ENCODE data around the gene HTT.

DNA sequence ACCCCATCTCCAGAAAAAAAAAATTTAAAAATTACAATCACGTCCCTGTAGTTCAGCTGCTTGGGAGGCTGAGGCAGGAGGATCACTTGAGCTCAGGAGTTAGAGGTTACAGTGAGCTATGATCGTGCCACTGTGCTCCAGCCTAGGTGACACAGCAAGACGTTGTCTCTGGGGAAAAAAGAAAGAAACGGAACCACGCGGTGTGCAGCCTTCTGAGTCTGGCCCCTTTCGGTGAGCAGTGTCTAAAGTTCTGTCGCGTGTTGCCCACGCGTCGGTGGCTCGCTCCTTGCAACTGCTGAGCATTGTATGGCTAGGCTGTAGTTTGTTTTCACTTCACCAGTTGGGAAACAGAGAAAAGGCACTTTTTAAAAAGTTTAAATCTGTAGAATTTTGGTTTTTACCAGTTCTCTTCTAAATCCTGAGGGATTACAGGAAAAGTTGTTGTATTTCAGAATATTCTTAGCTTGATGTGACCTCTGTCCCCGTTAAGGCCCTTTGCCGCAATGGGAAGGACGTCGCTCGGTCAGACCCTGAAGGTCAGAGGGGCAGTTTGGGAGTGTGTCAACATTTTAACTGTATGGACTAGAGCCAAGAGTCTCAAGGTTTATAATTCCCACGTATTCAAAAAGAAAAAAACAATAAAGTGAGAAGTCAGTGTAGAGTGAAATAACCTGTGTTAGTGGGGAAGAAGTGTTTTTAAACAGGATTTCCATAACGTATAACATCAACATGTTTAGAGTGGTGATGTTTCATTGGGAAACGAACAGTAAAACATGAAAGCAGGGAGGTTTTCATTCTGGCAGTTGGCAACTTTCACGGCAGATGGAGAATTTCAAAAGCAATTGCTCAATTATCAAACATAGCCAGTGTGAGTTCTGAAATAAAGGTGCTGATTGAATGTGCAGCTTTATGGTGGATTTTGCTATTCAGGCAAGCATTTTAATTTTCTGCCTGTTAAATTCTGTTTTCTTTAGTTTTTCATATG, 128.6 kb downstream of the HTT start:
- TF ChIP-seq, protein P1, sequence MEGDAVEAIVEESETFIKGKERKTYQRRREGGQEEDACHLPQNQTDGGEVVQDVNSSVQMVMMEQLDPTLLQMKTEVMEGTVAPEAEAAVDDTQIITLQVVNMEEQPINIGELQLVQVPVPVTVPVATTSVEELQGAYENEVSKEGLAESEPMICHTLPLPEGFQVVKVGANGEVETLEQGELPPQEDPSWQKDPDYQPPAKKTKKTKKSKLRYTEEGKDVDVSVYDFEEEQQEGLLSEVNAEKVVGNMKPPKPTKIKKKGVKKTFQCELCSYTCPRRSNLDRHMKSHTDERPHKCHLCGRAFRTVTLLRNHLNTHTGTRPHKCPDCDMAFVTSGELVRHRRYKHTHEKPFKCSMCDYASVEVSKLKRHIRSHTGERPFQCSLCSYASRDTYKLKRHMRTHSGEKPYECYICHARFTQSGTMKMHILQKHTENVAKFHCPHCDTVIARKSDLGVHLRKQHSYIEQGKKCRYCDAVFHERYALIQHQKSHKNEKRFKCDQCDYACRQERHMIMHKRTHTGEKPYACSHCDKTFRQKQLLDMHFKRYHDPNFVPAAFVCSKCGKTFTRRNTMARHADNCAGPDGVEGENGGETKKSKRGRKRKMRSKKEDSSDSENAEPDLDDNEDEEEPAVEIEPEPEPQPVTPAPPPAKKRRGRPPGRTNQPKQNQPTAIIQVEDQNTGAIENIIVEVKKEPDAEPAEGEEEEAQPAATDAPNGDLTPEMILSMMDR (IDR thresholded peaks at IDR 0.05) = no peak
- no peak for TF ChIP-seq EP300 (IDR thresholded peaks at IDR 0.05)

Measured in suprapubic skin (tissue), 3 donors.